Rectal smooth muscle tissue (tissue), 1 donor: Measurements from ENCODE around the gene SPINT3.
A peak's percentile ranks its signal among the peaks of the same experiment; 100 is the strongest.

Source experiments
- H3K27ac ChIP-seq: one replicate; pipeline ENCODE4 v1.7.0; 2013; ENCODE audit warnings: low read depth, low read length, inconsistent platforms
- H3K27me3 ChIP-seq: one replicate; pipeline ENCODE4 v1.7.0; 2013; ENCODE audit warnings: low read length; ENCODE audit not compliant: control insufficient read depth, insufficient read depth
- H3K36me3 ChIP-seq: one replicate; pipeline ENCODE4 v1.7.0; 2013; ENCODE audit warnings: low read length; ENCODE audit not compliant: control insufficient read depth, insufficient read depth
- H3K4me1 ChIP-seq: one replicate; pipeline ENCODE4 v1.7.0; 2013; ENCODE audit warnings: low read length; ENCODE audit not compliant: control insufficient read depth, insufficient read depth
- H3K4me3 ChIP-seq: one replicate; pipeline ENCODE4 v1.7.0; 2013; ENCODE audit warnings: low read length
- H3K9ac ChIP-seq: one replicate; pipeline ENCODE4 v1.7.0; 2013; ENCODE audit warnings: low read length

The SPINT3 gene

GRCh38 chr20:45467861-45468260 is 47.6 kb downstream of the SPINT3 start:
- H3K4me3 ChIP-seq: no peak overlapping the region
- no peaks in the 10 kb centered on the region for H3K27me3 ChIP-seq
- no peaks in the 10 kb centered on the region for H3K4me1 ChIP-seq
- no peaks in the 10 kb centered on the region for H3K36me3 ChIP-seq
- H3K27ac ChIP-seq: peak overlapping the region; percentile 30
- H3K9ac ChIP-seq: no peak overlapping the region

GRCh38 chr20:45467172-45467571 is 48.2 kb downstream of the SPINT3 start:
- no peaks in the 10 kb centered on the region for H3K4me1 ChIP-seq
- no peaks in the 10 kb centered on the region for H3K27me3 ChIP-seq
- no peak overlapping the region for H3K9ac ChIP-seq
- H3K4me3 ChIP-seq: no peak overlapping the region
- H3K27ac ChIP-seq: no peak overlapping the region
- H3K36me3 ChIP-seq: no peaks in the 10 kb centered on the region

GRCh38 chr20:45465491-45466266 is 49.7 kb downstream of the SPINT3 start:
- Histone ChIP-seq H3K27ac (peak overlapping the region; percentile 28), H3K4me3 (no peak overlapping the region), H3K4me1 (no peaks in the 10 kb centered on the region), H3K36me3 (no peaks in the 10 kb centered on the region), H3K9ac (no peak overlapping the region), H3K27me3 (no peaks in the 10 kb centered on the region)

GRCh38 chr20:45463709-45464108 is 51.7 kb downstream of the SPINT3 start:
- Histone ChIP-seq H3K27ac (peak overlapping the region; percentile 56), H3K27me3 (no peaks in the 10 kb centered on the region), H3K4me1 (no peaks in the 10 kb centered on the region), H3K36me3 (no peaks in the 10 kb centered on the region), H3K4me3 (no peak overlapping the region), H3K9ac (no peak overlapping the region)

- Histone ChIP-seq H3K27me3 (no peaks in the 10 kb centered on the region), H3K4me3 (no peak overlapping the region), H3K9ac (no peak overlapping the region), H3K4me1 (no peaks in the 10 kb centered on the region), H3K36me3 (no peaks in the 10 kb centered on the region), H3K27ac (no peak overlapping the region)
Measured at GRCh38 chr20:45462711-45463509, 52.5 kb downstream of the SPINT3 start.
